GM21717 (cell line): Measurements from ENCODE around the gene CTAG1B.
"Not testable (repeated sequence)": the region's sequence is repeated elsewhere in the genome, so short reads cannot be mapped to it uniquely, and the experiment has no call there.

Source experiments
- ATAC-seq: cut with Tn5 transposase; IDR thresholded peaks from one replicate; pipeline ENCODE4 v1.9.1; 2021; ENCODE audit warnings: mild to moderate bottlenecking, moderate library complexity; ENCODE audit not compliant: unreplicated experiment

The CTAG1B gene

GRCh38 chrX:154619182-154619581 lies at the start of gene CTAG1B:
CTAG1B (minus strand) TSS chrX:154619282; CDS start chrX:154619218, 64 bp downstream.
- ATAC-seq: not testable (repeated sequence)

DNA sequence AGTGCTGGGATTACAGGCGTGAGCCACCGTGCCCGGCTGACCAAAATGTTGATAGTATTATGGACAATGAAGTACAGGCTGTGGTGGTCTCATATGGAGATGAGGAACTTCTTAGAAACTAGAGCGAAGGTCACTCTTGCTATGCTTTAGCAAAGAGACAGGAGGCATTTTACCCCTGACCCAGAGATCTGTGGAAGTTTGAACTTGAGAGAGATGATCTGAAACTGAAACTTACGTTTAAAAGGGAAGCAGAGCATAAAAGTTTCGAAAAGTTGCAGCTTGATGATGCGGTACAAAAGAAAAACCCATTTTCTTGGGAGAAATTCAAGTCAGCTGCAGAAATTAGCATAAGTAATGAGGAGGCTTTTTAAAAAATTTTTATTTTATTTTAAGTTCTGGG lies 42.8 kb upstream of the CTAG1B start:
- ATAC-seq: no peak

DNA sequence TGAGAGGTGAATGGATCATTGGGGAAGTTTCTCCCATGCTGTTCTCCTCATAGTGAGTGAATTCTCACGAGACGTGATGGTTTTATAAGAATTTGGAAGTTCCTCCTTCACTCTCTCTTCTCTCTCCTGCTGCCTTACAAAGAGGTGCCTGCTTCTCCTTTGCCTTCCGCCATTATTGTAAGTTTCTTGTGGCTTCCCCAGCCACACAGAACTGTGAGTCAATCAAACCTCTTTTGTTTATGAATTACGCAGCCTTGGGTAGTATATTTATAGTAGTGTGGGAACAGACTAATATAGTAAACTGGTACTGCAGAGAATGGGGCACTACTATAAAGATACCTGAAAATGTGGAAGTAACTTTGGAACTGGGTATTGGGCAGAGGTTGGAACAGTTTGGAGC lies 42.1 kb upstream of the CTAG1B start:
- no peak for ATAC-seq

DNA sequence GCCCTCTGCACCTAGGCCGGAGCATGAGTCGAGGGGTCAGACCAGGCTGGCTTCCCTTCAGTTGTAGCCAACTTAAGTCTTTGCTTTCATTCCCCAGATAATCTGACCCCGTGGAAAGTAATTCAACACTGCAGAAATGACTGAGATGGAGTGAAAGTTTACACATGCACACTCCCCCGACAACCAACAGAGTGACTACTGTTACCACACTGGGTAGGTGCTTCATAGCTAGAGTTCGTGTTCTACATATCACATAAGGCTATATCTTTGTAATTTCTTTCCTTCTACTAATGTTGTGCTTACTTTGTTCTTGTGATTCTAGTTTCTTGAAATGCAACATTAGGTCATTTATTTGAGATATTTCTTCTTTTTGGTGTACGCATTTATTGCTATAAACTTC lies 41.5 kb upstream of the CTAG1B start:
- ATAC-seq: no peak

DNA sequence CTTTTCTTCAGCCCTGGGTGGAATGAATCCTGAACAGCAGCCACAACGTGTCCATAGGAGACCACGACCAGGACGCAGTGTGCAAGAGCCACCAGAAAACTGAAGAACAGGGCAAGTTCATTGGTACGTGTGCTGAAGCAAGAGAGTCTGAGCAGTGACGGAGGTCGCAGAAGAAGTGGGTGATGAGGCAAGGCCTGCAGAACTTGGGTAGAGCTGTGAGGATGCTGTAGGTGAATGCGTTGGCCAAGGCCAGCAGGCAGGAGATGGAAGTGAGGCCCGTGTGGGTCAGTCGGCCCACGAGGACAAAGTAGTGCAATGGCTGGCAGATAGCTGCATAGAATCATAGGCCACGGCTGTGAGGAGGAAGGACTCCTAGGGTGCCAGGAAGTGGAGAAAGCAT lies 39.9 kb upstream of the CTAG1B start:
- no peak for ATAC-seq

GRCh38 chrX:154658187-154658586 lies 39.1 kb upstream of the CTAG1B start:
- ATAC-seq: no peak

DNA sequence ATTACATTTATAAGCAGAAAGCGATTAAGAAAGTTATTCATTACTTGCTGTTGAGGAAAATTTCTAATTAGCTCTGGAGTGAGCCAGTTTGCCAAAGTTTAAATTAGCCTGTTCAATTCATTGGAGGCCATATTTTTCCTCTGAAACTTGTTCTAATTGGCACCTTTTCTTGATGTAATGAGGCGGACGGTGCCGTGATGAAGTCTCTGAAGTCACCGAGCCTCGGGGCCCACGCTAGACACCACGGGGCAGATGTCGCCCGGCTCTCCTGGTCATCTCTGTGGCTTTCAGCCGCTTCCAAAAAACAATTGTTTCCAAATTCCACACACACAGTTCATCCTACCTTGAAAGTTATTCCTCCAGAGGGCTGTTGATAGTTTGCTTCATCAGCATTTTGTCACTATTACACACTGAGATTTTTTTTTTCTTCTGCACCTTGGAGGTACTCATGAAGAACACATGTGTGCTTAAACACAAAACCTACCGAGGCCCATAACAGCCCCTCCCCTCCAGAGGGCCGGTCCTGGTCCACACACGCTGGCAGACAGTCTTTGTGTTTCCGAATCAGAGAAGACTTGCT lies 38.2 kb upstream of the CTAG1B start:
- no peak for ATAC-seq

DNA sequence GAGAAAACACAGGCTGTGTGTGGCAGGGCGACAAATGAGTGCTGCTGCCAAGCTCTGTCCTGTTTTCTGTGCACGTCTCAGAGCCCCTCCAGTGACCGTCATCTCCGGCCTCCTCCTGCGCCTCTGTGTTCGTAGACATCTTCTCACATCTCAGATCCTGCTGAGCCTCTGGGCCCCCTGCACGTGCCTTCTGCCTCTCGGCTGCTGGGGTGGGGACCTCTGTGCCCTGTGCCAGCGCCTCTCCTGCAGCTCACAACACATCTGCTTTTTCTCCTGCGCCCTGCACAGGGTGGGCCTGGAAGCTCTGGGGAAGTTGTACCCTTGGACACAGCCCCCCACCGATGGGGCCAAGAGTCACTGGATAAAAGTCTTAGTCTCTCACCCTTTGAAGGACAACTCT lies 36.7 kb upstream of the CTAG1B start:
- ATAC-seq: no peak

DNA sequence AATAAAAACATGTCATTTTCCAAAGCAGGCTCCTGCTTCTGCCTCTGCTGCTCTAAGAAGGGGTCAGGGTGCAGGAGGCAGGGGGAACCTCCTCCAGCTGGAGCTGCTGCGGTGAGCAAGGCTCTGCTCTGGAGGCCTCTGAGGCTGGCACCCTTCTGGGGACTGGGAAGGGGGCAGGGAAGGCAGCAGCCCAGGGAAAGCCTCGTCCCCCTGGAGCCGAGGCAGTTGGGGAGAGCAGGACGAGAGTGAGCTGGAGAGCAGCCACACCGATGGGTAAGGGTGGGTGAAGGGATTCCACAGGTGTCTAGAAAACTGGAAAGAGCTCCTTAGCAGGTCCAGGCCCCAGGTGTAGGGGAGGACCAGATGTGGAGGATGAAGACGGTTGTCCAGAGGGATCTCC lies 36.3 kb upstream of the CTAG1B start:
- no peak for ATAC-seq

GRCh38 chrX:154654925-154655324 lies 35.8 kb upstream of the CTAG1B start:
- no peak for ATAC-seq

DNA sequence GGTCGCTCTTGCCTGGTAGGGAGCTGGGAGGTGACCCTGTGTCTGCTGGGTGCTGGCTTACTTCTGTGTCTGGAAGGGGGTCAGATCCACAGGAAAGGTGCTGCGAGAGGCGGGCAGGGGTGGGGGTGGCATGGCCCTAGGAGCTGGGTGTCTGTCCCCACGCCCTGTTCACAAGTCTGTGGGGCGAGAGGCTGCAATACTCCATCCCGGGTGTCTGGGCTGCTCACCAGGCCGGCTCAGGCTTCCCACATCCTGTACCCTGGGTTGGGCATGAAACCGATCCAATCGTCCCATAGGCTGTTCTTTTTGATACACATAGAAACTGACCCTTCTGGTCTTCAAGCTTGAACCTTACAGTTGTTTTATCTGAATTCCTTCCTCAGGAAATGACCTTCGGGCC lies 35.3 kb upstream of the CTAG1B start:
- ATAC-seq: no peak

- ATAC-seq: not testable (repeated sequence)
Measured at GRCh38 chrX:154653413-154653812, 34.3 kb upstream of the CTAG1B start, which contains the start of gene CTAG2. CTAG2 (minus strand) TSS chrX:154653579; CDS start chrX:154653515, 64 bp downstream.

DNA sequence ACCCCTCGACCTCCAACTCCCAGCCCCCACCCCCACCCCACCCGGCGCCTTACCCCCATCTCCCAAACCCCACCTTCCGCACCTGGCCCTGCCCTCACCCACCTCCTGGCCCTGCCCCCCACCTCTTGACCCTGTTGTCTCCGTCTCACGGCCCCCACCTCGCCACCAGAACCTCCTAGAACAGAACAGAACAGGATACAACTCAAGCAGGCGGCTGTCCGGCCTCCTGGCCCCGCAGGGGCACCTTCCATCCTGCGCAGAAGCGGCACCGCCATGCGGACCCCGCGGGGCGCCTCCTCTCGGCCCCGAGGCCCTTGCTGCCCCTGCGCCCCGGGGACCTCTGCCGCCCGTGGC lies 33.9 kb upstream of the CTAG1B start:
- ATAC-seq: no peak

DNA sequence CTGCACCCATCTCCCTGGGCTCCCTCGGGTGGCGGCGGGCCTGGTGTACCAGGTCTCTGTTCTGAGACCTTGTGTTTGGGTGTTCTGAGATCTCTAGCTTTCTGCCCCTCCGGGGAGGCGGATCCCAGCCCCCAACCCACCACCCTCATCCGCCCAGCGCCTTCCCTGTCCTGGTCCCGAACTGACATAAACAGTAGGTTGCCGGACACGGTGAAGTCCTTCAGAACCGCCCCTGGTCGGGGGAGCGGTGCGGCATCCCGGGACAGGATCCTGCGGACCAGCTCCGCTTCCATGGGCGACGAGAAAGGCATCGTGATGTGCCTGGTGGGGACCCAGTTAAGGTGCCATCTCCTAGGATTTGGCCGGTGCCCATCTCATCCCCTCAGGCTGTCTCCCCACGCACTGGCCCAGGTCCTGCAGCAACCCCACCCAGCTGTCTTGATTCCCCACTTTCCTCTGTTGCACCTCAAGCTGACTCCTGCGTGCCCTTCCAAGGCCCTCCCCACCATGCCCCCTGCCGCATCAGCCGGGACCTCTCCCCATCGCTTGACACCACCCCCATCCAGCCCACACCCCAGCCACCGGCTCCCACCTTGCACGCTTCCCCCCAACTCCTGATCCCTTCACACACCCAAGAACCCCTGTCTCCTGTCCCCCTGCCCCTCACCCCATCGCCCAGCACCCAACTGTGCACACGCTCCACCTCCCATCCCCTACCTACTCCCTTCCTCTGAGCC lies 33.4 kb upstream of the CTAG1B start:
- ATAC-seq: no peak

DNA sequence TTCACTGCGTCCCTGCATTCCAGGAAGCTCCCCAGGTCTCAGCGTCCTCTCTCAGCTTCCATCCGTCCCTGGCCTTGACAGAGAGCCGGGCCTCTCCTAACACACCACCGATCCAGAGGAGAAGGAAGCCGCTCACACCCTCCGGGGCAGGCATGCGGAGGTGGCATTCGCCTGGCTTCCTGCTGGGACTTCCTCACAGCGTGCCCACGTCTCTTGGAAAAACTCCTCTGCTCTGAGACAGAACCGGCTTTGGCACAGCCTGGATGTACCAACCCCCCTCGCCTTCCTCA lies 31.1 kb upstream of the CTAG1B start:
- ATAC-seq: no peak

- ATAC-seq: no peak
Measured at GRCh38 chrX:154649503-154650220, 30.6 kb upstream of the CTAG1B start.

DNA sequence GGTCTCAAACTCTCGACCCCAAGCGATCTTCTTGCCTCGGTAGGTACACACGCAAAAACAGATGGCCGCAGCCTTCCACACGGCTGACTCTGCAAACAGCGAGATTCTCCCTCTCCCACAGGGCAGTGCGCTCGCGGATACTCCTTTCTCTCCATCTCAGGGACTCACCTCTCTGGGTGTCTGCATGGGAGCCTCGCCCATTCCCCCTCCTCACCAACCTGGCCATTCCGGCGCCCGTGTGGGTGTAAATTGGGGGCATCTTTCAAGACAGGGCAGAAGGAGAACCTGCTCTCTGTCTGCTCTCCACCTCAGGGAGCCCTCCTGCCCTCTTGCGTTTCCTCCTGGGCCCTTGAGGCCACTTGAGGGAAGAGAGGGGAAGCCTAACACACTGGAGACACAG lies 29.8 kb upstream of the CTAG1B start:
- ATAC-seq: no peak

DNA sequence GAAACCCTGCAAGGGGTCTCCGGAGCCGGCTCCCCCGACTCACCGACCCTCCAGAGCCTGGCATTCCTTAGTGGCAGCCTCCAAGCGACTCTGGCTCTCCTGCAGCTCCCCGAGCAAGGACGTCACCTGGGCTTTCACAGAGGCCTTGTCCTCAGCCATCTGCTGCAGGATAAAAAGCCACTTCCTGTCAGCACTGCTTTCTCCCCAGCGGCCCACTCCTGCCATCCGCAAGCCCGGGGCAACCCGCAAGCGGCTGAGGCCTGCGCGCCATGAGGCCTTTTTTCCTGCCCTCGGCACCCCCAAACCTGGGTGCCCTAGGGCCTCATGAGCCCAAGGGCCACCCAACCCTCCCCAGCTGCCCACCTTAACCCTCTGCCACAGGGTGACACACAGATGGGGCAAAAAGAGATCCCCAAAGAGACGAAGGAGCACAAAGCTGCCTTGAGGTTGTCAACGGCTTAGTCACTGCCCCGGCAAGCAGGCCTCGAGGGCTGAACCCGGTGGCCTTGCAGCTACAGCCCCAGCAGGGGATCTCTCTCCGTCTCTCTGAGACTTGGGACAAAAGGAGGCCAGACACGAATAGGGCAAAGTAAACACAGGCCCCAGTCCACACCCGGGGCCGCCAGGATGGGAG lies 26.8 kb upstream of the CTAG1B start:
- not testable (repeated sequence) for ATAC-seq

DNA sequence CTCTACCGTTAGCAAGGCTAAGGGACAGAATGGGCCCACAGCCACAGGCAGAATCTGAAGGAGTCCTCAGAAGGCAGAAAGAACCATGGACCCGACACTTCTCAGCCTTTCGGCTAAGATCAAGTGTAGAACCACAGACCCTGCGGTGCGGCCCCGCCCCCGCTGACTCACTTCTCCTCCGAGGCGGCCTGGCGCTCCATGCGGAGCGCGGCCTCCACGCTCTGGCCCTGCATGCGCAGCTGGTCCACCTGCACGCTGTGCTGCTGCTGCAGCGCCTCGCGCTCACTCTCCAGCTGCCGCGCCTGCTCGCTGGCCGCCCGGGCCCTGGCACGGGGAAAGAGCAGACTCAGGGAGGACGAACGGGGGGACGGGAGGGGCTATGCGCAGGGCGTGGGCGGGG lies 24.6 kb upstream of the CTAG1B start:
- ATAC-seq: not testable (repeated sequence)

GRCh38 chrX:154641740-154642139 lies 22.7 kb upstream of the CTAG1B start:
- not testable (repeated sequence) for ATAC-seq

DNA sequence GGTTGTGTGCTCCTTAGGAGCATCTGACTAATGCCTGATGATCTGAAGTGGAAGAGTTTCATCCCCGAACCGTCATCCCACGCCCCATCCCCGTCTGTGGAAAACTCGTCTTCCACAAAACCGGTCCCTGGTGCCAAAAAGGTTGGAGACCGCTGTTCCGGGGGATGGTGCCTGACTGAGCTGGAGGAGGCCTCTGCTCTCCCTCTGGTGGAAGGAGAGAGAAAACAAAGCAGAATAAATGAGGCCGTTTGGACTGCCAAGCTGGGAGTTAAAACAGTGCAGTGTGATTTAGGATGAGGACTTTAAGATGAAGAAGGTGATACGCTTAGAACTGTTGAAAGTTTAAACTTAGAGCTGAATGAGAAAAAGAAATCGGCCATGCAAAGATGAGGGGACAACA lies 14.6 kb upstream of the CTAG1B start:
- not testable (repeated sequence) for ATAC-seq

GRCh38 chrX:154630949-154631348 lies 11.9 kb upstream of the CTAG1B start:
- not testable (repeated sequence) for ATAC-seq
